Measurements from ENCODE around the gene C9orf57.
"Not testable (repeated sequence)": the region's sequence is repeated elsewhere in the genome, so short reads cannot be mapped to it uniquely, and the experiment has no call there.

Gene C9orf57

DNA sequence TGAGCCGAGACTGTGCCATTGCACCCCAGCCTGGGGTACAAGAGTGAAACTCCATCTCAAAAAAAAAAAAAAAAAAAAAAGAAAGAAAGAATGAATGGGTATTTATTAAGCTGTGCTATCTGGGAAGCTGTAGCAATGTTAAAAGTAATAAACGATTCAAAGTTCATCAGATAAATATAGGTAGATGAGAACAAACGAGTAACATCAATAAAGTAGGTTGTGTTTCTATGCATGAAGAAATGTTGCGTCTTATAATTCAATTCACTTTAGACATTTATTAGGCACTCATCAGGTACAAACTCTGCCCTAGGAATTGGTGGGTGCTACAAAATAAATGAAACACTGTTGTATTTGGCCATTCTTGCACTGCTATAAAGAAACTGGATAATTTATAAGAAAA lies 36.8 kb downstream of the C9orf57 start:
- DNase-seq (ENCODE audit: low read depth in 3 of 3): no peak

DNA sequence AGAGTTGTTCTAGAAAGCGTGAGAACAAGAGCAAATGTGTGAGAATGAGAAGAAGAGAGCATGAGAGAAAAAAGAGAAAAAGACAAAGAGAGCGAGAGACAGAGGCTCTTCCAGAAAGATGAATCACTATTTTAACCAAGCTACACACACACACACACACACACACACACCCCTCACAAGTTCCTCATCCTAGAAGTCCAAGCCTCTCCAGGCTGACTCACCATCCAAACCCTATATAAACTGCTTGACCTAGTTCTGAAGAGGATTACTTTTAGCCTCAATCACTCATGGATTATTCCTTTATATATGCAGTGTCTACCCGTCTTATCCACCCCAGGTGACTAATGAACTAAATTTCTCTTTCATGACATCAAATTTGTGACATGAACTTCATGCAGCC lies 37.6 kb downstream of the C9orf57 start:
- no peak for DNase-seq (ENCODE audit: low read depth in 3 of 3)

DNA sequence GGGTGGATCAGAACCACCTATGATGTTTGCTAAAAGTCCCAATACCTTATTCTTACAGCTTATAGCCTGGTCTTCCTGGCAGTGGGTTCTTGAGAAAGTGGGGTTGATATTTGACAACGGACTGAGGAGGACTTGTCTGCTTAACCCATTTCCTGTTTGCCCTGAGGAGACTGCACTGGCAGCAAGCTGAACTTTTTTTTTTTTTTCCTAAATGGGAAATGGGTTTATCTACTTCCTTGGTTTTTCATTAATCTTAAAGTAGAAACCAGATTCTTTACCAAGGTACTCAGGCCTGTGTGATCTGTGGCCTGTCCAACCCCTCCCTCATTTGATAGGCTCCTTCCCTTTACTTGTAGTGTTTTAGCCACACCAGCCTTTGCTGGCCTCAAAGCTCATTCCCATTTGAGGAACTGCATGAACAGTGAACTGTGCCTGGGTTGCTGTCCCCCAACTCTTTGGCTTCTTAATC lies 47.1 kb downstream of the C9orf57 start:
- DNase-seq (ENCODE audit: low read depth in 3 of 3): no peak

DNA sequence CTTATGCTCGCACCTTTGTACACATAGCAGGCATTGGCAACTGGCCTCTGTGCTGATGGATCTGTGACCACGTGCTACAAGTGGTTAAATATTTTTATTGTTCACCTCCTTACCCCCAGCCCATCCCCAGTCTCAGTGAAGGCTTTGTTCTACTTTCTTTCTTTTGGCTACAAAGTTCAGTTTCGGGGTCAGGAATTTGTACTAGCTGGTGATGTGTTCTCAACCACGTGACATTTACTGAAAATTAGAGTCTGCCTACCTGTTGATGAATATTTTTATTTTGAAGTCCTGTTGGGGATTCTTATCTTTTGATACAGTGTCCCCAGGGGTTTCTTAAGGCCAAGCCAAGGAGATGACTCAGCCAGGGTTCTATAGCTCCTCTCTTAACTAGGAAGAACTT lies 47.8 kb downstream of the C9orf57 start:
- no peak for DNase-seq (ENCODE audit: low read depth in 3 of 3)

DNA sequence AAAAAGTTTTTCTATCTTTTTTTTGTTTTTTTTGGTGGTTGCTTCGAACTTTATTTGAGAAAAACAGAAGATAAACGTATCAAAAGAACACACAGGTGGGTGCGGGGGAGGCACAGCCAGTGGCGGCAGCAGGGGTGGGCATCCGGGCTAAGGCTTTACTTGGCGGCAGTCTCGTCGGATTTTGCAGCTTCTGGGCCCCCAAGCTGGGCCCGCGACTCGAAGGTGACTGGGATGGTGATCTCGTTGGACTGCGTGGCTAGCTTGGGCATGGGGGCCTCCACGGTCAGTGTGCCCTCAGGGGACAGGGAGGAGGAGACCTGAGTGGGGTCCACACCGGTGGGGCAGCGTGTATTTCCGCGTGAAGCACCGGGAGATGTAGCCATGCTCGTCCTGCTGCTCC lies 52.7 kb downstream of the C9orf57 start:
- DNase-seq (ENCODE audit: low read depth in 3 of 3): not testable (repeated sequence)

DNA sequence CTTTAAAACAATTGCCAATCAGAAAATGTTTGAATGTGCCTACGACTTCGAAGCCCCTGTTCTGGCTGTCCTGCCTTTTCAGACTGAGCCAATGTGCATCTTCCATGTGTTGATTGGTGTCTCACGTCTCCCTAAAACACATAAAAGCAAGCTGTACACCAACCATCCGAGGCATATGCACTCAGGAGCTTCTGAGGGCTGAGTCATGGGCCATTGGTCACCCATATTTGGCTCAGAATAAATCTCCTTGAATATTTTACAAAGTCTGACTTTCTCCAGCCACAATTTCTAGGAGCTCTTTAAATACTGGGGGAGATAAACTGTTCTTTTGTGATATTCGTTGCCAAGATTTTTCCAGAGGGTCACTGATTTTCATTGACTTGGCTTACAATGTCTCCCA lies 53.9 kb downstream of the C9orf57 start:
- DNase-seq (ENCODE audit: low read depth in 3 of 3): no peak

DNA sequence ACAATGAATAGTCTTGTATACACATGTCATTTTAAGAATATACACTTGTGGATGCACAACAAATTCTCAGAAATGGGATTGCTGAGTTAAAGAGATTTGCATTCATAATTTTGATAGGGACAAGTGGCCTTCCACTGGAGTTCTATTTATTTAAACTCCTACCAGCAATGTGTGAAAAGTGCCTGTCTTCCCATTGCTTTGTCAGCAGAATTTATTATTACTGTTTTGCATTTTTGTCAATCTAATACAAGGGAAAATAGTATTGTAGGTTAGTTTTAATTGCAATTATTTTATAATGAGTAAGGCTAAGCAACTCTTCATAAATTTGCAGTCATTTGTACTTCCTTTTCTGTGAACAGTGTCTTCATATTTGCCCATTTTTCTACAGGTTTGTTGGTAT lies 55.0 kb downstream of the C9orf57 start:
- no peak for DNase-seq (ENCODE audit: low read depth in 3 of 3)

Measured in stimulated activated CD4-positive, alpha-beta T cell treated with anti-CD3 and anti-CD28 coated beads, TNF-alpha, amount 100 ng/mL, for 4 hours (primary cell).